IPS-20b (cell line): ENCODE data around the gene ARL6IP6.

ENCODE experiments used
- H3K27ac ChIP-seq: one replicate; pipeline ENCODE4 v1.5.1; 2013; ENCODE audit warnings: low read length
- H3K27me3 ChIP-seq: 2 replicates; pipeline ENCODE4 v1.6.1; 2013; ENCODE audit warnings: mild to moderate bottlenecking, low read length, inconsistent platforms; ENCODE audit not compliant: insufficient read depth
- H3K36me3 ChIP-seq: 2 replicates; pipeline ENCODE4 v1.6.1; 2013; ENCODE audit warnings: low read depth, mild to moderate bottlenecking, inconsistent platforms, low read length, moderate library complexity; ENCODE audit not compliant: insufficient read depth
- H3K4me1 ChIP-seq: 2 replicates; pipeline ENCODE4 v1.6.1; 2013; ENCODE audit warnings: mild to moderate bottlenecking, control low read depth, inconsistent platforms, low read length, moderate library complexity; ENCODE audit not compliant: insufficient read depth
- H3K4me3 ChIP-seq: 2 replicates; pipeline ENCODE4 v1.5.1; 2013; ENCODE audit warnings: mild to moderate bottlenecking, low read length, inconsistent platforms
- H3K9ac ChIP-seq: 2 replicates; pipeline ENCODE4 v1.6.1; 2013; ENCODE audit warnings: low read depth, mild to moderate bottlenecking, inconsistent platforms, low read length, moderate library complexity
- H3K9me3 ChIP-seq: 2 replicates; pipeline ENCODE4 v1.6.1; 2013; ENCODE audit warnings: mild to moderate bottlenecking, low read depth, low read length, inconsistent platforms; ENCODE audit not compliant: insufficient read depth

The ARL6IP6 gene

DNA sequence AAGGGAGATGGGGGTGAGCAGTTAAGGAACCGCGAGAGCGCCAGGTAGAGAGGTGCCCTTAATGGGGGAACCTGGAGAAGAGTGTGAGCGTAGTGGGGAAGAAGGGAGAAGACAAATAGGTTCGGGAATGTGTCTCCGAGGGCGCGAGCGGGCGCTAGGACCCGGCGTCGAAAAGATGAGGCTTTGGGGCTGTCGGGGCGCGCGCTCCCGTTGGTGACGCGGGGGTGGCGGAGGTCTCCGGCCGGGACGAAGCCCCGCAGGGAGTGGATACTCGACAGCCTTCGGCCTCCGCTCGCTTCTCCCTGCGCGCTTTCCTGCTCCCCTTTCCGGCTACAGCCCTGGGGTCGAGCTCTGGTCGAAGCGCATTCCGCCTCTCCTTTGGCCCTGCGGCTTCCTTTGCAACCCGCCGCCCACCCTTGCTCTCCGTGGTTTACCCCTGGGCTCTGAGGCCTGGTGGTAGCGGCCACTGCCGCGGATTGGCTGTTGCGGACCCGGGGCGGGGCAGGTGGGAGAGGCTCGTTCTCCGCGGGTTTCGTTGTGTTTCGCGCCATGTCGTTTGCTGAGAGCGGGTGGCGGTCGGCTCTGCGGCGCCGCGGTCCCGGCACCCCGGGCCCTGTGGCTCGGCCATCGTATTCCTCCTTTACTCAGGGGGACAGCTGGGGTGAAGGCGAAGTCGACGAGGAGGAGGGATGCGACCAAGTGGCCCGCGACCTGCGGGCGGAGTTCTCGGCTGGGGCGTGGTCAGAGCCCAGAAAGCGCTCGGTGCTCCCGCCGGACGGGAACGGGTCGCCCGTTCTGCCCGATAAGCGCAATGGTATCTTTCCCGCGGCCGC, at the start of gene ARL6IP6:
Gene ARL6IP6 (plus strand): TSS at position 545 of the 833 bp plus-strand sequence. CDS start 5 bp downstream, at position 550.
- H3K9ac ChIP-seq: peak within 1 kb of the TSS; percentile 100
- H3K4me3 ChIP-seq: peak within 1 kb of the TSS; percentile 100
- H3K4me1 ChIP-seq: peaks cover 15% of the 10 kb centered on the region
- no peaks in the 10 kb centered on the region for H3K27me3 ChIP-seq
- no peaks in the 10 kb centered on the region for H3K9me3 ChIP-seq
- peaks cover 54% of the 10 kb centered on the region for H3K36me3 ChIP-seq
- H3K27ac ChIP-seq: peak within 1 kb of the TSS; percentile 99

GRCh38 chr2:152674334-152674733, 44.1 kb upstream of the ARL6IP6 start:
- Histone ChIP-seq H3K27ac (no peak overlapping the region), H3K9me3 (no peaks in the 10 kb centered on the region), H3K36me3 (peaks cover 100% of the 10 kb centered on the region), H3K4me1 (no peaks in the 10 kb centered on the region), H3K27me3 (no peaks in the 10 kb centered on the region), H3K9ac (no peak overlapping the region), H3K4me3 (no peak overlapping the region)

GRCh38 chr2:152676461-152676860, 42.0 kb upstream of the ARL6IP6 start:
- Histone ChIP-seq H3K27ac (no peak overlapping the region), H3K4me1 (no peaks in the 10 kb centered on the region), H3K9me3 (no peaks in the 10 kb centered on the region), H3K36me3 (peaks cover 99% of the 10 kb centered on the region), H3K4me3 (no peak overlapping the region), H3K27me3 (no peaks in the 10 kb centered on the region), H3K9ac (no peak overlapping the region)

DNA sequence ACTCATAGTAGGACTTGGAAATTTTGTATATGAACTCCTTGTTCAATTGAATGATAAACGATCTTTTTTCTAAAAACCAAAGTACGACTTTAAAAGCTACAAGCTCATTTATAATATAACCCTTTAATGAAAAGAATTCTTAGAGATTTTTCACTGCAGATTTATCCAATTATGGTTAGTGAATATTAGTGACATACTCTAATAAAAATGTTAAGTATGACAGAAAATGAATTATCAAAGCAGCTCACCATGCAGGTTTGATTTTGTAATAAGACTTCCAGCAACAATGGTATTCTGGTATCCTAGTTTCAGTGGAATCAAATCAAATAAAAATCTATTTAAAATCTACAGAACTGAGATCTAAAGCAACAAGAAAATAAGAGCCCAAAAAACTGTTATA, 39.6 kb upstream of the ARL6IP6 start:
- no peaks in the 10 kb centered on the region for H3K27me3 ChIP-seq
- H3K36me3 ChIP-seq: peaks cover 96% of the 10 kb centered on the region
- H3K9ac ChIP-seq: no peak overlapping the region
- no peak overlapping the region for H3K27ac ChIP-seq
- H3K4me3 ChIP-seq: no peak overlapping the region
- no peaks in the 10 kb centered on the region for H3K4me1 ChIP-seq
- peaks cover 8% of the 10 kb centered on the region for H3K9me3 ChIP-seq

DNA sequence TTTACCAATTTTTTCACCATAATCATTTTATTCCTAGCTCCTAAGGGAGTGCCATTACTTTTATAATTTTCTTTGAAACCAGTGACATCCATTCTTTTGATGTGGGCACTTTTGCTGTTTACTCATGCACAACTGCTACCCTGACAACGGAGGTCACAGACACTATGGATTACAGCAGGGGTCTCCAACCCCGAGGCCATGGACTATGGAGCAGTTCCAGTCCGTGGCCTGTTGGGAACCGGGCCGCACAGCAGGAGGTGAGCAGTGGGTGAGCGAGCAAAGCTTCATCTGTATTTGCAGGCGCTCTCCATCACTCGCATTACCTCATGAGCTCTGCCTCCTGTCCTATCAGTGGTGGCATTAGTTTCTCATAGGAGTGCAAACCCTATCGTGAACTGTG, 35.8 kb upstream of the ARL6IP6 start:
- no peaks in the 10 kb centered on the region for H3K4me1 ChIP-seq

DNA sequence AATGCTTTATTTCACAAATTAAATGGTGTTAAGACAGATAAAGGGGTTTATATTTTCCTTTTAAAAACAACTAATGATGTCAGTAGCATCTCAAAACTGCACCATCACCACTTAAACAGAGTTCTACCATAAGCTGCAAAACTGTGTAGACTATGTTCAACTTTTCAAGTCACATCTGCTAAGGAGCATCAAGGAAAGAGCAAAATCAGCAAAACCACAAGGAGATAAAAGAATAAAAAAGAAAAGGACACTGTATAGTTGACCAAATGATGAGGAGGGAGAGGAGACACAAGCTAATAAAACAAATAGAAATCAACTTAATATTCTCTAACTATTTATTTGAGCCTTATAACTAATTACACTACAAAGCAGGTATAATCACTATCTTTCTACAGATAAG, 35.0 kb upstream of the ARL6IP6 start:
- Histone ChIP-seq H3K36me3 (peaks cover 93% of the 10 kb centered on the region), H3K27ac (no peak overlapping the region), H3K4me3 (no peak overlapping the region)

More for the DNA sequence above, 35.8 kb upstream of the ARL6IP6 start:
- no peak overlapping the region for H3K27ac ChIP-seq
- peaks cover 93% of the 10 kb centered on the region for H3K36me3 ChIP-seq
- H3K27me3 ChIP-seq: no peaks in the 10 kb centered on the region
- no peak overlapping the region for H3K9ac ChIP-seq
- H3K4me3 ChIP-seq: no peak overlapping the region
- H3K9me3 ChIP-seq: peaks cover 8% of the 10 kb centered on the region

DNA sequence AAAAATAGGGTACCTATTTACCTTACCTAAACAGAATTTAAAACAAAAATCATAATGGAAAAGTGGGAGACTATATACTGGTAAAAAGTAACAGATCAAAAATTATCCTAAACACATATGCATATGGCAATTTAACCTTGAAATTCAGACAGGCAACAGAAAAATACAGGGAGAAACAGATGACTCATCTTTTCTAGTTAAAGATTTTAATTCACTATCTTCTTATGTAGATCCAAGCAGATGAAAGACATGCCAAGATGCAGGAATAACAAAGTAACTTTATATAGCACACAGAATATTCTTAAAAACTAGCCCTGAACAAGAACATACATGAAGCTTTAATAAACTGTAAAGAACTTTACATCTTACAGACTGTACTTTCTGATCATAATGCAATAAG, 32.1 kb upstream of the ARL6IP6 start:
- no peaks in the 10 kb centered on the region for H3K4me1 ChIP-seq
- H3K9ac ChIP-seq: no peak overlapping the region
- peaks cover 85% of the 10 kb centered on the region for H3K36me3 ChIP-seq
- no peaks in the 10 kb centered on the region for H3K27me3 ChIP-seq
- H3K27ac ChIP-seq: no peak overlapping the region
- H3K9me3 ChIP-seq: peaks cover 8% of the 10 kb centered on the region
- no peak overlapping the region for H3K4me3 ChIP-seq

More for the DNA sequence above, 35.0 kb upstream of the ARL6IP6 start:
- H3K9me3 ChIP-seq: peaks cover 8% of the 10 kb centered on the region
- no peaks in the 10 kb centered on the region for H3K27me3 ChIP-seq
- H3K4me1 ChIP-seq: no peaks in the 10 kb centered on the region
- no peak overlapping the region for H3K9ac ChIP-seq

GRCh38 chr2:152693033-152693432, 25.4 kb upstream of the ARL6IP6 start:
- Histone ChIP-seq H3K36me3 (peaks cover 63% of the 10 kb centered on the region), H3K4me1 (no peaks in the 10 kb centered on the region), H3K27ac (no peak overlapping the region), H3K9me3 (no peaks in the 10 kb centered on the region), H3K27me3 (no peaks in the 10 kb centered on the region), H3K9ac (no peak overlapping the region), H3K4me3 (no peak overlapping the region)

- Histone ChIP-seq H3K36me3 (peaks cover 52% of the 10 kb centered on the region), H3K9ac (no peak overlapping the region), H3K27ac (no peak overlapping the region), H3K4me1 (no peaks in the 10 kb centered on the region), H3K4me3 (no peak overlapping the region), H3K27me3 (no peaks in the 10 kb centered on the region), H3K9me3 (no peaks in the 10 kb centered on the region)
Measured at GRCh38 chr2:152694161-152694661, 24.2 kb upstream of the ARL6IP6 start.

DNA sequence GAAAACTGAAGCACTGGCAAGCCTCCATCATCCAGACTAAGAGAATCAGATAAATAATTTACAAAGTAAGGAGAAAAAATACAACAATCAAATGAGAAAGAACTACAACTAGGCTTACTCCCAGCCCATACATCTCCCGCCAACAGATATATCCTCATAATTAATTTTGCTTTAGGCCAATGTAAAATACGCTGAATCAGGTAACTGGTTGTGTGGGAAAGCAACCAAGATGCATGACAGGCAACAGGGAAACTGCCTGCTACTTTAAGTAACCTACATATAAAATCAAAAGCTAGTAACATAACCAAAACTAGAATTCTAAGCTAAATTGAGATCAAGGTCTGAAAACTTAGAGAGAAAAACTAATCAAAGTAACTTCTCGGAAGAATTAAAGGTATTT, 22.7 kb upstream of the ARL6IP6 start:
- Histone ChIP-seq H3K27me3 (no peaks in the 10 kb centered on the region), H3K4me3 (no peak overlapping the region), H3K9me3 (no peaks in the 10 kb centered on the region), H3K4me1 (no peaks in the 10 kb centered on the region), H3K36me3 (peaks cover 54% of the 10 kb centered on the region), H3K27ac (no peak overlapping the region), H3K9ac (no peak overlapping the region)

- Histone ChIP-seq H3K27me3 (no peaks in the 10 kb centered on the region), H3K36me3 (peaks cover 50% of the 10 kb centered on the region), H3K9ac (no peak overlapping the region), H3K4me3 (no peak overlapping the region), H3K4me1 (no peaks in the 10 kb centered on the region), H3K9me3 (peaks cover 4% of the 10 kb centered on the region), H3K27ac (no peak overlapping the region)
Measured at GRCh38 chr2:152696476-152696875, 21.9 kb upstream of the ARL6IP6 start.

DNA sequence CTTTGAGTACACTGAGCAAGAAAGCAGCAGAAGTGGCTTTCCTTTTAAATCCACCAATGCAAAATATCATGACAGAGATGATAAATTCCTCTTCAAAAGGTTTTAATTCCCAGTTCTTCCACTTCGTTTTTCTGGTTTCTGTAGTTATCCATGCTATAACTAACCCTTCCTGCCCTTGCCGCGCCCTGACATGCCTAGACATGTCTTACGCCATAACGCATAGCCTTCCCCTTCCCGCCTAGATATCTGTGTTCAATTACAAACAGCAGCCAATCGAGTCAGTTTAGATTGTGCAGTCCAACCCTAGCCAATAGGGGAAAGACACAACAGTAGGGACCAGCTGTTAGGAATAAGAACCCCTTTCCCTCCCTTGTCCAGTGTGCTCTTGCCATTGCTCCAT, 17.2 kb upstream of the ARL6IP6 start:
- H3K27ac ChIP-seq: no peak overlapping the region
- H3K36me3 ChIP-seq: peaks cover 42% of the 10 kb centered on the region
- H3K27me3 ChIP-seq: no peaks in the 10 kb centered on the region
- peaks cover 4% of the 10 kb centered on the region for H3K9me3 ChIP-seq
- H3K4me3 ChIP-seq: no peak overlapping the region
- H3K9ac ChIP-seq: no peak overlapping the region
- H3K4me1 ChIP-seq: no peaks in the 10 kb centered on the region
